Measurements from ENCODE around the gene TOR1A.

TOR1A gene

GRCh38 chr9:129826759-129827158 is 2.8 kb upstream of the TOR1A start:
- TF ChIP-seq CTCF (IDR thresholded peaks at IDR 0.05; ENCODE audit: low read depth, low read length, poor library complexity, severe bottlenecking) (no peak), EZH2phosphoT487 (IDR thresholded peaks at IDR 0.05; ENCODE audit: borderline replicate concordance, low read length) (no peak)
- no peaks in the 10 kb centered on the region for H3K27me3 ChIP-seq (ENCODE audit: control insufficient read depth, low read length)
- H3K4me3 ChIP-seq (ENCODE audit: low read length): no peak overlapping the region
- H4K20me1 ChIP-seq (ENCODE audit: control insufficient read depth, insufficient read depth, low read depth, low read length): no peaks in the 10 kb centered on the region
- peaks cover 6% of the 10 kb centered on the region for H3K4me1 ChIP-seq (ENCODE audit: control insufficient read depth, low read length)
- no peak overlapping the region for H3K4me2 ChIP-seq (ENCODE audit: low read length)
- H3K27ac ChIP-seq (ENCODE audit: low read depth, low read length): no peak overlapping the region
- no peaks in the 10 kb centered on the region for H3K9me3 ChIP-seq (ENCODE audit: control insufficient read depth, insufficient read depth, low read length)
- H3F3A ChIP-seq (ENCODE audit: control insufficient read depth, insufficient read depth): peaks cover 14% of the 10 kb centered on the region
- no peaks in the 10 kb centered on the region for H3K9me2 ChIP-seq (replicated peaks; ENCODE audit: control insufficient read depth, low read length)
- H3K36me3 ChIP-seq (ENCODE audit: control insufficient read depth, low read length): peaks cover 63% of the 10 kb centered on the region
- H3K79me2 ChIP-seq (ENCODE audit: control insufficient read depth, low read length): peaks cover 20% of the 10 kb centered on the region

- H3K9me2 ChIP-seq (replicated peaks; ENCODE audit: control insufficient read depth, low read length): no peaks in the 10 kb centered on the region
- H3K4me3 ChIP-seq (ENCODE audit: low read length): no peak overlapping the region
- H3K4me1 ChIP-seq (ENCODE audit: control insufficient read depth, low read length): peaks cover 6% of the 10 kb centered on the region
- H3K36me3 ChIP-seq (ENCODE audit: control insufficient read depth, low read length): peaks cover 63% of the 10 kb centered on the region
- no peaks in the 10 kb centered on the region for H3K9me3 ChIP-seq (ENCODE audit: control insufficient read depth, insufficient read depth, low read length)
- TF ChIP-seq CTCF (IDR thresholded peaks at IDR 0.05; ENCODE audit: low read depth, low read length, poor library complexity, severe bottlenecking): no peak
- TF ChIP-seq EZH2phosphoT487 (IDR thresholded peaks at IDR 0.05; ENCODE audit: borderline replicate concordance, low read length): no peak
- peaks cover 24% of the 10 kb centered on the region for H3K79me2 ChIP-seq (ENCODE audit: control insufficient read depth, low read length)
- peaks cover 14% of the 10 kb centered on the region for H3F3A ChIP-seq (ENCODE audit: control insufficient read depth, insufficient read depth)
- H3K27me3 ChIP-seq (ENCODE audit: control insufficient read depth, low read length): no peaks in the 10 kb centered on the region
- H3K27ac ChIP-seq (ENCODE audit: low read depth, low read length): no peak overlapping the region
- no peak overlapping the region for H3K4me2 ChIP-seq (ENCODE audit: low read length)
- H4K20me1 ChIP-seq (ENCODE audit: control insufficient read depth, insufficient read depth, low read depth, low read length): no peaks in the 10 kb centered on the region
Measured at GRCh38 chr9:129826344-129826743, 2.4 kb upstream of the TOR1A start.

- no peaks in the 10 kb centered on the region for H4K20me1 ChIP-seq (ENCODE audit: control insufficient read depth, insufficient read depth, low read depth, low read length)
- H3K9me3 ChIP-seq (ENCODE audit: control insufficient read depth, insufficient read depth, low read length): no peaks in the 10 kb centered on the region
- TF ChIP-seq EZH2phosphoT487 (IDR thresholded peaks at IDR 0.05; ENCODE audit: borderline replicate concordance, low read length) (no peak), CTCF (IDR thresholded peaks at IDR 0.05; ENCODE audit: low read depth, low read length, poor library complexity, severe bottlenecking) (no peak)
- H3K4me3 ChIP-seq (ENCODE audit: low read length): peak overlapping the region; percentile 82
- no peaks in the 10 kb centered on the region for H3K27me3 ChIP-seq (ENCODE audit: control insufficient read depth, low read length)
- H3K27ac ChIP-seq (ENCODE audit: low read depth, low read length): peak overlapping the region; percentile 28; the same call in 1 of the 2 replicates
- peaks cover 6% of the 10 kb centered on the region for H3K4me1 ChIP-seq (ENCODE audit: control insufficient read depth, low read length)
- H3F3A ChIP-seq (ENCODE audit: control insufficient read depth, insufficient read depth): peaks cover 14% of the 10 kb centered on the region
- peaks cover 54% of the 10 kb centered on the region for H3K36me3 ChIP-seq (ENCODE audit: control insufficient read depth, low read length)
- H3K79me2 ChIP-seq (ENCODE audit: control insufficient read depth, low read length): peaks cover 33% of the 10 kb centered on the region
- no peaks in the 10 kb centered on the region for H3K9me2 ChIP-seq (replicated peaks; ENCODE audit: control insufficient read depth, low read length)
- H3K4me2 ChIP-seq (ENCODE audit: low read length): peak overlapping the region; percentile 67
Measured at GRCh38 chr9:129823542-129823934, 398 bp downstream of the TOR1A start.
